ENCODE results near the gene KEL. TPM values are rescaled to one million over a fixed set of nuclear protein-coding genes. Genes with fewer than 3 reads are reported as not detected.

KEL gene
- total and polyA plus RNA-seq, 2 donors from 2014 or later = 0.28 to 0.39 TPM

- no peak overlapping the region for H3K27ac ChIP-seq (ENCODE audit: low read depth in 2 of 2, low read length in 2 of 2)
- intact Hi-C loops (cut with DNase I) = no loop called here
- TF ChIP-seq, protein P1, sequence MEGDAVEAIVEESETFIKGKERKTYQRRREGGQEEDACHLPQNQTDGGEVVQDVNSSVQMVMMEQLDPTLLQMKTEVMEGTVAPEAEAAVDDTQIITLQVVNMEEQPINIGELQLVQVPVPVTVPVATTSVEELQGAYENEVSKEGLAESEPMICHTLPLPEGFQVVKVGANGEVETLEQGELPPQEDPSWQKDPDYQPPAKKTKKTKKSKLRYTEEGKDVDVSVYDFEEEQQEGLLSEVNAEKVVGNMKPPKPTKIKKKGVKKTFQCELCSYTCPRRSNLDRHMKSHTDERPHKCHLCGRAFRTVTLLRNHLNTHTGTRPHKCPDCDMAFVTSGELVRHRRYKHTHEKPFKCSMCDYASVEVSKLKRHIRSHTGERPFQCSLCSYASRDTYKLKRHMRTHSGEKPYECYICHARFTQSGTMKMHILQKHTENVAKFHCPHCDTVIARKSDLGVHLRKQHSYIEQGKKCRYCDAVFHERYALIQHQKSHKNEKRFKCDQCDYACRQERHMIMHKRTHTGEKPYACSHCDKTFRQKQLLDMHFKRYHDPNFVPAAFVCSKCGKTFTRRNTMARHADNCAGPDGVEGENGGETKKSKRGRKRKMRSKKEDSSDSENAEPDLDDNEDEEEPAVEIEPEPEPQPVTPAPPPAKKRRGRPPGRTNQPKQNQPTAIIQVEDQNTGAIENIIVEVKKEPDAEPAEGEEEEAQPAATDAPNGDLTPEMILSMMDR (IDR thresholded peaks at IDR 0.05; ENCODE audit: borderline replicate concordance, extremely low read depth, insufficient read depth) = no peak
- FAIRE-seq (no peak), DNase-seq (peak in 1 of 5 donors; percentile 12)
- no peaks in the 10 kb centered on the region for H3K9me3 ChIP-seq (ENCODE audit: control insufficient read depth in 2 of 3, insufficient read depth in 1 of 3, low read length in 3 of 3)
- H3K4me1 ChIP-seq (ENCODE audit: control insufficient read depth in 2 of 3, insufficient read depth in 2 of 3, low read depth in 1 of 3, low read length in 3 of 3) = no peaks in the 10 kb centered on the region
- no peak overlapping the region for H3K4me3 ChIP-seq (ENCODE audit: low read length in 3 of 3)
- H3K9ac ChIP-seq (ENCODE audit: low read length in 3 of 3) = no peak overlapping the region
- no peaks in the 10 kb centered on the region for H3K36me3 ChIP-seq (ENCODE audit: control insufficient read depth in 2 of 3, insufficient read depth in 3 of 3, low read length in 3 of 3)
- H3K27me3 ChIP-seq (ENCODE audit: control insufficient read depth, insufficient read depth, low read length) = no peaks in the 10 kb centered on the region
Measured at GRCh38 chr7:142891490-142892082, 70.6 kb downstream of the KEL start.

Other genes with a start within 250 kb of the KEL start
- gene PRSS1, start 212.9 kb downstream of the KEL start, total RNA-seq = not detected
- not detected for gene PRSS1, start 212.9 kb downstream of the KEL start, polyA plus RNA-seq (ENCODE audit: insufficient read depth, low read depth, low replicate concordance)
- not detected for gene PRSS2, start 191.4 kb downstream of the KEL start, total RNA-seq
- not detected for gene PRSS2, start 191.4 kb downstream of the KEL start, polyA plus RNA-seq (ENCODE audit: insufficient read depth, low read depth, low replicate concordance)
- 17.4 TPM for gene EPHB6, start 107.3 kb downstream of the KEL start, total RNA-seq
- gene EPHB6, start 107.3 kb downstream of the KEL start, polyA plus RNA-seq (ENCODE audit: insufficient read depth, low read depth, low replicate concordance) = 10.4 TPM
- 4.4 TPM for gene TRPV6, start 76.6 kb downstream of the KEL start, total RNA-seq
- 5.5 TPM for gene TRPV6, start 76.6 kb downstream of the KEL start, polyA plus RNA-seq (ENCODE audit: insufficient read depth, low read depth, low replicate concordance)
- 1.4 TPM for gene TRPV5, start 28.6 kb downstream of the KEL start, total RNA-seq
- gene TRPV5, start 28.6 kb downstream of the KEL start, polyA plus RNA-seq (ENCODE audit: insufficient read depth, low read depth, low replicate concordance) = 1.3 TPM
- gene LLCFC1, start 22.9 kb downstream of the KEL start, total RNA-seq = not detected
- not detected for gene LLCFC1, start 22.9 kb downstream of the KEL start, polyA plus RNA-seq (ENCODE audit: insufficient read depth, low read depth, low replicate concordance)
- gene OR9A2, start 64.8 kb upstream of the KEL start, total RNA-seq = not detected
- gene OR9A2, start 64.8 kb upstream of the KEL start, polyA plus RNA-seq (ENCODE audit: insufficient read depth, low read depth, low replicate concordance) = not detected
- not detected for gene OR6V1, start 90.0 kb upstream of the KEL start, total RNA-seq
- not detected for gene OR6V1, start 90.0 kb upstream of the KEL start, polyA plus RNA-seq (ENCODE audit: insufficient read depth, low read depth, low replicate concordance)
- 0.47 TPM for gene PIP, start 169.7 kb upstream of the KEL start, total RNA-seq
- not detected for gene PIP, start 169.7 kb upstream of the KEL start, polyA plus RNA-seq (ENCODE audit: insufficient read depth, low read depth, low replicate concordance)
- gene TAS2R39, start 221.1 kb upstream of the KEL start, total RNA-seq = not detected
- gene TAS2R39, start 221.1 kb upstream of the KEL start, polyA plus RNA-seq (ENCODE audit: insufficient read depth, low read depth, low replicate concordance) = not detected